ENCODE data around the gene MAGEF1. TPM values are rescaled to one million over a fixed set of nuclear protein-coding genes. Genes with fewer than 3 reads are reported as not detected.

The MAGEF1 gene
- total RNA-seq, 1 experiment from 2014 or later = 31.9 TPM

GRCh38 chr3:184680385-184681345 lies 31.2 kb downstream of the MAGEF1 start:
- no peak overlapping the region for H2AFZ ChIP-seq (ENCODE audit: low read length)

More at GRCh38 chr3:184680385-184681345, 31.2 kb downstream of the MAGEF1 start:
- H3K18ac ChIP-seq (ENCODE audit: insufficient read length, low read depth, low read length) = no peak overlapping the region
- Mint-ChIP-seq H3K9me3 (peaks cover 2 to 4% of the 10 kb centered on the region in 2 experiments; a peak in 2 of 5 replicates), H3K36me3 (ENCODE audit: insufficient read depth in 1 of 3, low read depth in 3 of 3) (no peaks in the 10 kb centered on the region; a peak in 1 of 7 replicates), H3K27ac (no peak overlapping the region), H3K4me3 (no peak overlapping the region), H3K27me3 (ENCODE audit: low read depth) (peaks cover 34% of the 10 kb centered on the region), H3K4me1 (peaks cover 14 to 33% of the 10 kb centered on the region in 2 experiments)
- no peak overlapping the region for H2BK15ac ChIP-seq (ENCODE audit: low read depth, low read length)
- H3K23ac ChIP-seq (ENCODE audit: insufficient read length, low read depth, low read length) = no peak overlapping the region
- no peak overlapping the region for H3K9ac ChIP-seq (ENCODE audit: extremely low read depth, insufficient read length, low read length)
- H3K4me2 ChIP-seq (ENCODE audit: insufficient read depth, insufficient read length, low read length) = no peak overlapping the region
- H2BK12ac ChIP-seq (ENCODE audit: insufficient read length, low read depth, low read length) = no peak overlapping the region
- H2BK20ac ChIP-seq (ENCODE audit: low read depth, low read length, poor library complexity, severe bottlenecking) = no peak overlapping the region
- no CpG with 5 or more reads among the region's 10 CpGs for WGBS (ENCODE audit: extremely low coverage, insufficient read length, low lambda C conversion rate)
- H3K23me2 ChIP-seq (ENCODE audit: insufficient read length, low read depth, low read length, poor library complexity, severe bottlenecking) = no peaks in the 10 kb centered on the region
- H3K79me2 ChIP-seq (ENCODE audit: insufficient read depth, low read length) = no peaks in the 10 kb centered on the region
- no peaks in the 10 kb centered on the region for H3K9me3 ChIP-seq (ENCODE audit: control insufficient read depth, low read depth, low read length)
- TF ChIP-seq, protein P1, sequence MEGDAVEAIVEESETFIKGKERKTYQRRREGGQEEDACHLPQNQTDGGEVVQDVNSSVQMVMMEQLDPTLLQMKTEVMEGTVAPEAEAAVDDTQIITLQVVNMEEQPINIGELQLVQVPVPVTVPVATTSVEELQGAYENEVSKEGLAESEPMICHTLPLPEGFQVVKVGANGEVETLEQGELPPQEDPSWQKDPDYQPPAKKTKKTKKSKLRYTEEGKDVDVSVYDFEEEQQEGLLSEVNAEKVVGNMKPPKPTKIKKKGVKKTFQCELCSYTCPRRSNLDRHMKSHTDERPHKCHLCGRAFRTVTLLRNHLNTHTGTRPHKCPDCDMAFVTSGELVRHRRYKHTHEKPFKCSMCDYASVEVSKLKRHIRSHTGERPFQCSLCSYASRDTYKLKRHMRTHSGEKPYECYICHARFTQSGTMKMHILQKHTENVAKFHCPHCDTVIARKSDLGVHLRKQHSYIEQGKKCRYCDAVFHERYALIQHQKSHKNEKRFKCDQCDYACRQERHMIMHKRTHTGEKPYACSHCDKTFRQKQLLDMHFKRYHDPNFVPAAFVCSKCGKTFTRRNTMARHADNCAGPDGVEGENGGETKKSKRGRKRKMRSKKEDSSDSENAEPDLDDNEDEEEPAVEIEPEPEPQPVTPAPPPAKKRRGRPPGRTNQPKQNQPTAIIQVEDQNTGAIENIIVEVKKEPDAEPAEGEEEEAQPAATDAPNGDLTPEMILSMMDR (conservative IDR thresholded peaks at IDR 0.05) = no peak
- no peaks in the 10 kb centered on the region for H3K27me3 ChIP-seq (ENCODE audit: insufficient read depth, low read length)
- no peaks in the 10 kb centered on the region for H4K20me1 ChIP-seq (ENCODE audit: control insufficient read depth, insufficient read depth, insufficient read length)
- no peak overlapping the region for H3K27ac ChIP-seq (ENCODE audit: insufficient read length, low read depth, low read length)
- H3T11ph ChIP-seq (ENCODE audit: low read length) = no peak overlapping the region
- no peak overlapping the region for H4K8ac ChIP-seq (replicated peaks; ENCODE audit: insufficient read length, low read depth, low read length)
- H3K14ac ChIP-seq (ENCODE audit: insufficient read depth, low read length) = no peak overlapping the region
- no peak overlapping the region for H2BK5ac ChIP-seq (ENCODE audit: insufficient read length, low read length)
- no peak overlapping the region for H4K91ac ChIP-seq (ENCODE audit: insufficient read length, low read depth, low read length)
- DNase-seq = no peak
- H3K79me1 ChIP-seq (ENCODE audit: insufficient read depth, low read depth, low read length, poor library complexity, severe bottlenecking) = no peaks in the 10 kb centered on the region
- no peak overlapping the region for H3K4ac ChIP-seq (ENCODE audit: low read depth, low read length)
- no peak overlapping the region for H3K56ac ChIP-seq (ENCODE audit: insufficient read length, low read depth, low read length)
- no peak overlapping the region for H2BK120ac ChIP-seq (ENCODE audit: low read depth, low read length, poor library complexity, severe bottlenecking)
- H2AK5ac ChIP-seq (ENCODE audit: insufficient read length, low read length) = no peak overlapping the region
- H4K5ac ChIP-seq (ENCODE audit: insufficient read length, low read depth, low read length) = no peak overlapping the region
- peaks cover 7% of the 10 kb centered on the region; the same call in 1 of the 2 replicates for H3K4me1 ChIP-seq (ENCODE audit: insufficient read depth, low read length)
